IPS DF 4.7 (cell line): ENCODE measurements around the gene KBTBD13.

ENCODE experiments used
- DNase-seq: peaks from one replicate; pipeline ENCODE4 v3.0.0-alpha.2; 2013; ENCODE audit warnings: low spot score; ENCODE audit errors: extremely low read depth

Gene KBTBD13

DNA sequence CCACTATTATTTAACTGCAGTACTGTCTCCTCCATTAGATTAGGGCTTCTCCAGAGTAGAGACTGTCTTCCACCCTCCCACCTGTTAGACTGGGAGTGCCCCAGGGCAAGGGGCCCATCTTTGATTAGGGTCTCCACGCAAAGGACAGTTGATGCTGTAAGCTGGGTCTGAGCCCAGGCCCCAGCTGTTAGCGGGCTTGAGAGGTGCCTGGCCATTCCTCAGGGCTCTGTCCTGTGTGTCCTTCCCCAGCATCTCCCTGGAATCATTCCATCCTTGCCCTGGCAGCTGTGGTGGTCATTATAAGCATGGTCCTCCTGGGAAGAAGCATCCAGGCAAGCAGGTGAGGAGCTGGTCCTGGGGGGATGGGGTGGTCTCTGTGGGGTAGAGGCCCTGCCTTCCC lies 25.3 kb upstream of the KBTBD13 start:
- DNase-seq: no peak

DNA sequence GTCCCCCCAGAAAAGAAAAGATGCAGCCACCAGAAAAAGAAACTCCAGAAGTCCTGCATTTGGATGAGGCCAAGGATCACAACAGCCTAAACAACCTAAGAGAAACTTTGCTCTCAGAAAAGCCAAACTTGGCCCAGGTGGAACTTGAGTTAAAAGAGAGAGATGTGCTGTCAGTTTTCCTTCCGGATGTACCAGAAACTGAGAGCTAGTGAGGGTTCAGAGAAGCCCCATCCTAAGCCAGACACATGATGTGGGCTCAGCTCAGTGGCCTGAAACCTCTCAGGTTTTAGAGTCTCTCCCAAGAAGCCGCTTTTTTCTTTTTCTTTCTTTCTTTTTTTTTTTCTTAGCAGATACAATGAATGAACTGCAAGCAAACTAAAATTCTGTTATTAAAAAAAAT lies 23.6 kb upstream of the KBTBD13 start:
- no peak for DNase-seq

- no peak for DNase-seq
Observed at GRCh38 chr15:65054333-65055200, 22.0 kb upstream of the KBTBD13 start.

- DNase-seq: no peak
Observed at GRCh38 chr15:65055201-65055870, 21.2 kb upstream of the KBTBD13 start.

DNA sequence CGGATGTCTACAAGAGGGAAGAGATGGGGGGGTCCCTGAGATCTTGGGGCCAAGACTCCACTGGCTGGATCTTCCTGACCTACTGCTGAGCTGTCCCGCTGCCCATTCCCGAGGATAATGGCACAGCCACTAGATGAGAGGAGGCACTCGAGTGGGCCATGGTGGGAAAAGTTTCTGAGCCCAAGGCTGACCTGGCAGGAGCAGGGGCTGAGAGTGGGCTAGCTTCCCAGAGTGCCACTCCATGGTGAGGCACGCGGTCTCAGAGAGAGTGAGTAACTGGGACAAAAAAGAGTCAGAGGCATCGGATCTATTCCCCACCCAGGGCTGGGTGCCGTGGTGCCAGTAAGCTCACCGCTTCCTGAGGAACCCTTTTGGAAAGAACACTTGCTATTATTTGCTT lies 20.4 kb upstream of the KBTBD13 start:
- DNase-seq: no peak

- no peak for DNase-seq
Observed at GRCh38 chr15:65056868-65057548, 19.5 kb upstream of the KBTBD13 start.

GRCh38 chr15:65057549-65057940 lies 19.0 kb upstream of the KBTBD13 start:
- no peak for DNase-seq

- no peak for DNase-seq
Observed at GRCh38 chr15:65058394-65059368, 17.9 kb upstream of the KBTBD13 start.

DNA sequence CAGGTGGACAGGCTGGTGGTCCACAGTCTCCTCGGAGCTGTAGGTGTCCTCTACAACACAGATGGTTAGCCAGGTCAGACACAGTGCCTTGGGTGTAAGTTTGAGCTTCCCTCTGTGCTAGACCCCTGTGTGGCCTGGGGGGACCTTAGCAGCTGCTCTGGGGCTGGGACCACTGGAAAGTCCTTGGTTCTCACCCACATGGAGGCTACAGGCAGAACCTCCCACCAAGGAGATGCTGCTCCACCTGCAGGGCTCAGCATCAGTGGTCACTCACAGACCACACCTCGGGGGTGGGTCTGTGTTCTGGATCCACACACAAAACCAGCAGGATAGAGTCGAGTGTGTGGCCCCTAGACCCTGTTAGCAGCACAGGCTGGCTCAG lies 17.2 kb upstream of the KBTBD13 start:
- DNase-seq: no peak

DNA sequence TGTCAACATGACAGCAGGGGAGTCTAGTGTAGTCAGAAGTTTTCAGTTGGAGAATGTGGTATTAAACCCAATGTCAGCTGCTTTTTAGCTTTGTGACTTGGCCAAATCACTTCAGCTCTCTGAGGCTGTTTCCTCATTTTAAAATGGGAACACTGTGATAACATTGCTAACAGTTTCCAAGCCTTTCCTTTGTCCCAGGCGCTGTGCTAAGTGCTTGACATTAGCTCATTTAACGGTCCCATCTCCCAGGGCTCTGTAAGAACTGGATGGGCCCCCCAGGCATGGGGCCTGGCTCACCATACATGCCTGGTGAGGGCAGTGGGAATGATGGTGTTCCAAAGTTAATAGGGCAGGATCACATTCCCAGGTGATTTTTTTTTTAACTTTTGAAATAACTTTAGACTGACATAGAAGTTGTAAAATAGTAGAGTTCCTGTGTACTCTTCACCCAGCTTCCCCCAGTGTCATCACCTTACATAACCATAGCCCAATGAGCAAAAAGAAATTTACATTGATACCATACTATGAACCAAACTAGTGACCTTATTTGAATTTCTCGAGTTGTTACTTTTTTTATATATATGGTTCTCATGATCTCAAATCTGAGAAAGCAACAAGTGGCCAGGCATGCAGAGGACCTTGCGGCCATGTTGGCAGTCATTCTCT lies 16.5 kb upstream of the KBTBD13 start:
- no peak for DNase-seq

DNA sequence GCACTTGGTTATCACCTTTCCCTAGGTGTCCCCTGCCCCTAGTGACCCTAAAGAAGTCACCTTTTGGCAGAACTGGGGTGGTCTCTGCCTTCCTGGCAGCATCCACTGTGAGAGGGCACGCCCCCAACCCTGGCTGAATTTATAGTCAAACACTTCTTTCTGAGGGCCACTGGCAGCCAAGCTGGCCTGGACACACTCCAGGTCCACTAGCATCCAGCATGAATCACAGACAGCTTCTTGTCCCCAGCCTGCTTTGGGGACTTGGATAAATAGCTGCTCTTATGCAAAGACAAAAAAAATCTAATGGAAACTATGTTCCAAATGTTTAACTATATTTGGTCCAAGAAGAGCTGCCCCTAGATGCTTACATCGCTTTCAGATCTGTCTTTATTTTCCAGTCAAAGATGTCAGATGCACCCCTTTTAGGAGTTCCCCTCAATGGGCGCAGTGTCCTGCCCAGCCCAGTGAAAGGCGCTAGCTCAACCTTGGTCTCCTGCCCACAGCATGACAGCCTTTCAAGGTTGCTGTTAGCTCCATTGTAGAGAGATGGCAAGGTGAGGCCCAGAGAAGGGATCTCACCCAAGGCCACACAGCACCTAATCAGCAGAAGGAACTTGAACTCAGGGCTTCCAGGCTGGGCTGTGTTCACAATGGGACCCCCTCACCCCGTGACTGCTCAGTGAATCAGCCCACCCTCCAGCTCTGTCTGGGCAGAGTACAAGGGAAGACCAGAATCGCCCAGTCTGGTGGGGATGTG lies 15.7 kb upstream of the KBTBD13 start:
- DNase-seq: no peak

- DNase-seq: no peak
Observed at GRCh38 chr15:65062061-65062460, 14.5 kb upstream of the KBTBD13 start.

GRCh38 chr15:65062726-65063125 lies 13.8 kb upstream of the KBTBD13 start:
- no peak for DNase-seq

DNA sequence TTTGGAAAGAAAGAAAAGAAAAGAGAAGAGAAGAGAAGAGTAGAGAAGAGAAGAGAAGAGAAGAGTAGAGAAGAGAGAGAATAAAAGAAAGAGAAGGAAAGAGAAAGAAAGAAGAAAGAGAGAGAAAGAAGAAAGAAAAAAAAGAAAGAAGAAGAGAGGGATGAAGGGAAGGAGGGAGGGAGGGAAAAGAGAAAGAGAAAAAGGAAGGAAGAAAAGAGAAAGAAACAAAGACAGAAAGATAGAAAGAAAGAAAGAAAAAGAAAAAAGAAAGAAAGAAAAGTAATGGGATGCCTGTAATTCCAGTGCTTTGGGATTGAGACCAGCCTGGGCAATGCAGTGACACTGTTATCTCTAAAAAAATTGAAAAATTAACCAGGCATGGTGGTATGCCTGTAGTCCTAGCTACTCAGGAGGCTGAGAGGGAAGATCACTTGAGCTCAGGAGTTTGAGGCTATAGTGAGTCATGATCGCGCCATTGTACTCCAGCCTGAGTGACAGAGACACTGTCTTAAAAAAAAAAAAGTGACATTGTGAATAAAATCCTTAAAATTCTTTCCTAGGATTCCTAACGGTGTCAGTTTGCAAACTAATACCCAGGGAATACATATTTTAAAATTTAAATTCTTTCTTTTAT lies 10.4 kb upstream of the KBTBD13 start:
- no peak for DNase-seq

- no peak for DNase-seq
Observed at GRCh38 chr15:65066635-65067316, 9.8 kb upstream of the KBTBD13 start.

- DNase-seq: no peak
Observed at GRCh38 chr15:65067317-65067644, 9.3 kb upstream of the KBTBD13 start.

GRCh38 chr15:65067645-65068402 lies 8.7 kb upstream of the KBTBD13 start, which contains the start of gene RASL12:
Gene RASL12 (minus strand): TSS chr15:65067991. CDS start chr15:65067835, 156 bp downstream.
- DNase-seq: no peak

GRCh38 chr15:65068403-65068788 lies 8.2 kb upstream of the KBTBD13 start:
- DNase-seq: no peak
